HG03565 (cell line): ENCODE data around the gene USHBP1.

Experiments
- ATAC-seq: cut with Tn5 transposase; IDR thresholded peaks from one replicate; pipeline ENCODE4 v1.9.1; 2021; ENCODE audit warnings: mild to moderate bottlenecking, moderate library complexity; ENCODE audit not compliant: unreplicated experiment

USHBP1 gene

DNA sequence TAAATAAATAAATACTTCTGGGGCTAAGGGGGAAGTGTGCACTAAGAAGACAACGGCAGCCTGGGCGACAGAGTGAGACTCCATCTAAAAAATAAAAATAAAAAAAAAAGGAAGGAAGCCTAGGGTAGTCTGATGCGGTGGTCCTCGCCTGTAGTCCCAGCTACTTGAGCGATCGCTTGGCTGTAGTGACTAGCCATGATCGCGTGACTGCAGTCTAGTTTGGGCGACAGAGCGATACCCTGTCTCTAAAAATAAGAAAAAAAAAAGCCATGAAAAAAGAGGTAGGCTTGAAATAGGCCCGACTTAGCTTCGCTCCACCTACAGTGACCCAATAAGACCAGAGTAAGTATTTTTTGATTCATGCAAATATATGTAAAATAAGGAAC is 2.0 kb upstream of the USHBP1 start:
- ATAC-seq: peak; percentile 21

GRCh38 chr19:17266026-17266425 is 1.5 kb upstream of the USHBP1 start:
- no peak for ATAC-seq

DNA sequence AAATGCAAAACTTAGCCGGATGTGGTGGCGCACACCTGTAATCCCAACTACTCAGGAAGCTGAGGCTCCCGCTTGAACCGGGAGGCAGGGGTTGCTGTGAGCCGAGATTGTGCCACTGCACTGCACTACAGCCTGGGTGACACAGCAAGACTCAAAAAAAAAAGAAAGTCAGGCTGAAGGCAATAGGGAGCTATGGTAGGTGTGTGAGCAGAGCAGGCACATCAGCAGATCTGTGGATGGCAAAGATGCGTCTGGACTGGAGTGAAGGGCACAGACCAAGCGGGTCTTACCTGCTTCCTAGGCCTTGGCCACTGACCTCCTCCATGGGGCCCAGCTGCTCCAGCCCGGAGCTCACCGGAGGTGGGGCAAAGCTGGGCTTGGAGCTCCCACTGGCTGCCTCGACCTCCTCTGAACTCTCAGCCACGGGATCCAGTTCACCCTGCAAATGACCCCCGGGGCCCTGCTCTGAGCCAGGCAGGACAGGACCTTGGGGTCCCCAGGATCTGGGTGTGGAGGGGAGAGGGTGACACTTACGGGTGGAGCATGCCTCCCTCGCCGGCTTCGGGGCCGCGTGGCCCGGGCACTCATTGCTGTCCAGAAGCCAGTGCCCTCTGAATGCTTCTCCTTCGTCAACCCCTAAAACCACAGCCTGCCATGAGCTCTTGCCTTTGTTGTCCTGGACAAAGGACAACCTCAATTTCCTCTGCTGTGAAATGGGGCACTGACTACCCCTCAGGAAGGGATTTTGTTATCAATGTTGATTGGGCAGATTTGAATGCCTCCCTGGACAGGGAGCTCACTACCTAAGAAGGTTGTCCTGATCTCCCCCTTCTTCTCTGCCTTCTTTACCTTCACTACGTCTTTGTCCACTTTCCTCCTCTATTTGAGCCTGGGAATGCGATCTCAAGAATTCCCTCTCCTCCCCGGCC is 569 bp downstream of the USHBP1 start:
- no peak for ATAC-seq

- no peak for ATAC-seq
Measured at GRCh38 chr19:17262557-17262956, 2.0 kb downstream of the USHBP1 start.

DNA sequence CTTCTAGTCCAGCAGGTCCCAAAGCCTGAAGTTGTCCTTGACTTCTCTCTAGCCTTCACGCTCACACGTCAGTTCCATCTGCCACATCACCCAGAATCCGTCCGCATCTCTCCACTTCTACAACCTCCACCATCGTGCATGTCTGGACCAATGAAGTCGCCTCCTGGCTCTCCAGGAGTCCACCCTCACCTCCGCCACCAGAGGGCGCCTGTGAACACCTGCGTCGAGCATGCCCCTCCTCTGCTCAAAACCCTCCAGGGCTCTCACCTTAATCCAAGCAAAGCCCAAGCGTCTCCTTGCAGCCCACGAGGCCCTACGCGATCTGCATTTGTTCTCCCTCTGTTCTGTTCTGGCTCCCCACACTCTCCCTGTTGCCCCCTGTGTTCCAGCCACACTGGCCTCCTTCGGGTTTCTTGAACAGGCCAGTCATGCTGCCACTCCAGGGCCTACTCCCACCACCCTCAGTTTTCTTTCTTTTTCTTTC is 3.7 kb downstream of the USHBP1 start:
- ATAC-seq: no peak

DNA sequence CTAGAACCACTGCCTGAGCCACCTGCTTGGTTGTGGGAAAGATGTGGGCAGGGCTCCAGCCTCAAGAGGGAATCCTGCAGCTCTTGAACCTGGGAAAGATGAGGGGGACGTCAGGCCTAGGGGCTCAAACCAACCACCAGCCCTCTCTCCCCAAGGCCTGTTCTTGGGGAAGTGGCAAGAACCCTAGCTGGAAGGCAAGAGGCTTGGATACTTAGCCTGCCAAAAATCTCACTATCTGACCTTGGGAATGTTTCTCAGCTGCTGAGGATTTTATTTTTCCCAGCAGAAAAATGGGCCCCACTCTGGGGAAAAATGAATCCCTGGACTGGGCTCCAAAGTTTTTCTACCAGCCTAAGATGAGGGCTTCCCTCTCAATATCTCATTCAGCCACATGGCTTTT is 4.6 kb downstream of the USHBP1 start:
- ATAC-seq: no peak

GRCh38 chr19:17259118-17259780 is 5.3 kb downstream of the USHBP1 start:
- ATAC-seq: no peak

- no peak for ATAC-seq
Measured at GRCh38 chr19:17256130-17256529, 8.4 kb downstream of the USHBP1 start.

GRCh38 chr19:17255150-17255621 is 9.4 kb downstream of the USHBP1 start:
- no peak for ATAC-seq

GRCh38 chr19:17254636-17255035 is 9.9 kb downstream of the USHBP1 start:
- ATAC-seq: no peak

DNA sequence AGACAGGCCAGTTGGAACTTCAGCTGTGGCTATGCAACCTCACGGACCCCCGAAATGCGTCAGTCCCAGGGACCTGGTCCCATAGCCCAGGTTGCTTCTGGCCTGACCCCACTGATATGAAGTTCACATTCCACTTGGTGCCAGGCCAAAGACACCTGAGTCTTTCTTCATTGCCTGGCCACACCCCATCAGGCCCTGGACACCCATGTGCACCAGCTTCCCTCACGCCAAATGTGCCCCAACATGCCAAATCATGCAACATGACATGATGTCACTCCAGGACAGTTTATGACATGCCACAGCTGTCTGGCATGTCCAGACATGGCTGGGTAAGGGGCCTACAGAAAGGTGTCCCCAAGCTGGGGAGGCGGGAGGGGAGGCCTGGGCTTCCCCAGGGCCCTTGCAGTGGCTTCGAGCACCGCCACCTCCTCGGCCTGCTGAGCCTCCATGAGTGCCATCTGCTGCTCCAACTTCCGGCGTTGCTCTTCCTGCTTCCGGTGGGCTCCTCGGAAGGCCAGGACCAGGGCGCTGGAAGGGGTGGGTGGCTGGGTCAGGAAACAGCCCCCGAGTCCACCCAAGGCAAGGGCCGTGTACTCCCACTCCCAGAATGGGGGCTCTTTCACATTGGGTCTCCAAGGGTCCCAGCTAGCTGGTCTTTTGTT is 14.5 kb downstream of the USHBP1 start:
- ATAC-seq: no peak

- no peak for ATAC-seq
Measured at GRCh38 chr19:17248011-17248776, 16.4 kb downstream of the USHBP1 start.

DNA sequence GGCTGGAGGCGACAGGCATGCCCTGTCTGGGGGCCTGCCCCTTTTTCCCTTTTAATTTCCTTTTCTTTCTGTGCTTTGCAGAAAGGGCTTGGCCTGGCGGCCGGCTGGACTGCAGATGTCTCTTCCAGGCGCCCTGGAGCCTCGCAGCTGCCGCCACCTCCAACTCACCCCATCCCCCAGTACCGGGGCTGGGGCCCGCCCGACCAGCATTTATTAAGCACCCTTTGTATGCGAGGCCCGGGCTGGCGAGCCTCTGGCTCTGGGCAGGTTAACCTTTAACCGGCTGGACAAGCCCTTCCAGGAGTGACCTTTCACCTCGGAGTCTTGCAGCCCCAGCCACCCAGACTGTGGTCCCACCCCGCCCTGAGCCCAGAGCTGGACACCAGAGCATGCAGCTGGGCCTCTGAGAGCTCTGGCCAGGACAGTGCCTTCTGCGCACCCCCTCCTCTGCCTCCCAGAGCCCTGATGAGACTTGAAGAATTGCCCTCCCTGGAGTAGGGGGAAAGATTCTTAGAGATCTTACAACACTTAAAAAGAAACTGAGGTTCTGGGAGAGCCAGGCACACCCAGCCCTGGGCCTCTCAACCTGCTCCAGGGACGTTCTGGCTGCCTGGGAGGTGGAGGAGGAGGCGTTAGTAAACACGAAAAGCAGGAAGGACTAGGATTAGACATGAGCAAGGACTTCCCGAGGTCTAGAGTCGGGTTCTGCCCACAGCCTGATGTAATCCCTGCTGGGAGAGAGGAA is 17.7 kb downstream of the USHBP1 start:
- no peak for ATAC-seq

- ATAC-seq: no peak
Measured at GRCh38 chr19:17245535-17245984, 19.0 kb downstream of the USHBP1 start, which contains the start of gene NR2F6. TSS of gene NR2F6 (minus strand) at chr19:17245919. CDS start at chr19:17245220, 699 bp downstream.

GRCh38 chr19:17244618-17245534 is 19.7 kb downstream of the USHBP1 start:
- no peak for ATAC-seq

GRCh38 chr19:17243830-17244617 is 20.5 kb downstream of the USHBP1 start:
- ATAC-seq: no peak

DNA sequence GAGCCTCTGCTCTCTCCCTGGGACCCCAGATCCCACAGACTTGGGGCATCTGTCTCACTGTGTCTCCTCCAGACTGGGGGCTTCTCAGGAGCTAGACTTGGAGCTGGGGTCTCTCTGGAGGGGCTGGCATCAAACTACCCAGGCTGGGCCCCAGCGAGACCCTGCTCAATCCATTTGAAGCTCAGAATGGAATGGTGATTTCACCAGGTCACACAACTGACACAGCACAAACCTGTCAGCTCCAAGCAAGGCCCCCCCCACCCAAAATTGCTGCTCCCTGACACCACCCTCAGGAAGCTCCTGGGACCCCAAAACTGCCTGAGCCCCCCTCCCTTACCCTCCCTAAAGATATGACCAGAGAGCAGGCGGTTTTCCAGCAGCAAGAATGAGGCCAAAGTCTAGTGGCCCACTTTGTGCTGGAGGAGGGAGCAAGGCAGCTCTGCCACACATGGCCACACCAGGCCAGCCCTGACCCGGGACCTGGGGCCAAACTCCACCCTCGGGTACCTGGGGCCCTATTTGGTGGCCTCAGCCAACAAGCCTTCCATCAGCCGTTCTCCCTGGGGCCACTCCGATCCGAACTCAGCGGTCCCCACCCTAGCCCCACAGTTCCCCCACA is 21.2 kb downstream of the USHBP1 start:
- no peak for ATAC-seq
